Activated naive CD4-positive, alpha-beta T cell treated with anti-CD3 and anti-CD28 coated beads, Interleukin-2, amount 50 U/mL, for 16 hours (primary cell): Measurements from ENCODE around the gene MAP2K2.
"Not testable (repeated sequence)": the region's sequence is repeated elsewhere in the genome, so short reads cannot be mapped to it uniquely, and the experiment has no call there.

Experiments
- DNase-seq: peaks from one replicate; pipeline ENCODE4 v3.0.0-alpha.2; 2020

Gene MAP2K2

DNA sequence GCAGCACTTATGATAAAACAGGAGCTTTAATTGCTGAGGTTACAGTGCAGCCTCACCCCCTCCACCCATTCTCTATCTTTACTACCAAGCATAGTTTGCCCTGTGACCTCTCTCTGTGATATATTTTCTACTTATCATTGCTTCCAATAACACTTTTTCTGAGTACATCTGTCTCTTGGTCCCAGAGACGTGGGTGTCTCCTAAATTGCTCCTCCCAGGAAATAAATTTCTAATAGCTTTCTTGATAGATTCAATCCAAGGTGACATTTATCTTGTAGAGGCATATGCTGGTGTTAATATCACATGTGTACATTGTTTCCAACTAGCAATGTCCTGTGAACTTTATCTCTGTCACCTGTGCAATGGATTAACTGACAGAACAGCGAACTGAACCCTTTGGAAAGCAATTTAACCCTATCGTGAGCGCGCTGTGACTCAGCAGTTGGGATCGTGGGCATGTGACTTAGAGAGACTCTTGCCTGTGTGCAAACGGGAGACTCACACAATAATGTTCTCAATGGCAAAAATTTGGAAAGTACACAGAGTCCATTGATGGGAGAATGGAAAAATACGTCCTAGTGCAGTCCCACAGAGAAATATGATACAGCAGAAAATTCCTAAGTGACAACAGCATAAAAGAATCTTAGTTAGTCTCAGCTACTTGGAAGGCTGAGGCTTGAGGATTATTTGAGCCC, 7.0 kb upstream of the MAP2K2 start:
- DNase-seq: no peak

DNA sequence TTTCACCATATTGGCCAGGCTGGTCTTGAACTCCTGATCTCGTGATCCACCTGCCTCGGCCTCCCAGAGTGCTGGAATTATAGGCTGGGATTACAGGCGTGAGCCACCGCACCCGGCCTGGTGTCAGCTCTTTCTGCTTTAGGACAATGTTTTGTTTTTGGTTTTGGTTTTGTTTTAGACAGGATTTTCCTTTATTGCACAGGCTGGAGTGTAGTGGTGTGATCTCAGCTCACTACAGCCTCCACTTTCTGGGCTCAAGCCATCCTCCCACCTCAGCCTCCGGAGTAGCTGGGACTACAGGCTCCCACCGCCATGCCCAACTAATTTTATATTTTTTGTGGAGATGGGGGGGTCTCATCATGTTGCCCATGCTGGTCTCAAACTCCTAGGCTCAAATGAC, 5.1 kb upstream of the MAP2K2 start:
- not testable (repeated sequence) for DNase-seq

DNA sequence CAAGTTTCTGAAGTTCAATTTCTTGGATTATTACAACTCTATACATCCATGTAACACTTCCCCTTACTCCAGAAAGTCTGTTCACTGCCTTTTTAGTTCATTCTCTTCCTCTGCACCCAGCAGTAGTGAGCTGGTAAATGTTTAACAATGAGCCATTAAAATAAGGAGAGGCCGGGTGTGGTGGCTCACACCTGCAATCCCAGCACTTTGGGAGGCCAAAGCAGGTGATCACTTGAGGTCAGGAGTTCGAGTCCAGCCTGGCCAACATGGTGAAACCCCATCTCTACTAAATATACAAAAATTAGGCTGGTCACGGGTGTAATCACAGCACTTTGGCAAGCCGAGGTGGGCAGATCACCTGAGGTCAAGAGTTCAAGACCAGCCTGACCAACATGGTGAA, 3.4 kb upstream of the MAP2K2 start:
- DNase-seq: not testable (repeated sequence)

DNA sequence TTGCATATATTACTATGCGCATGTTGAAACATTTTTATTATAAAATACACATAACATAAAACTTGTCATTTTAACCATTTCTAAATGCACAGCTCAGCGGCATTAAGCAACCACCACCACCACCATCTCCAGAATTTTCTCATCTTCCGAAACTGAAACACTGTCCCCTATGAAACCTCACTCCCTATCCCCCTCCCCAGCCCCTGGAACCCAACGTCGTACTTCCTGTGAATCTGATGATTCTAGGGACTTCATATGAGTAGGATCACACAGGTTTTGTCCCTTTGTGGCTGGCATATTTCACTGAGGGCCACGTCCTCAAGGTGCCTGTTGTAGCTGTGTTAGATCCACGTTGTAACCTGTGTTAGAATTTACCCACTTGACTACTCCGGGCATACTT, 716 bp upstream of the MAP2K2 start:
- no peak for DNase-seq

DNA sequence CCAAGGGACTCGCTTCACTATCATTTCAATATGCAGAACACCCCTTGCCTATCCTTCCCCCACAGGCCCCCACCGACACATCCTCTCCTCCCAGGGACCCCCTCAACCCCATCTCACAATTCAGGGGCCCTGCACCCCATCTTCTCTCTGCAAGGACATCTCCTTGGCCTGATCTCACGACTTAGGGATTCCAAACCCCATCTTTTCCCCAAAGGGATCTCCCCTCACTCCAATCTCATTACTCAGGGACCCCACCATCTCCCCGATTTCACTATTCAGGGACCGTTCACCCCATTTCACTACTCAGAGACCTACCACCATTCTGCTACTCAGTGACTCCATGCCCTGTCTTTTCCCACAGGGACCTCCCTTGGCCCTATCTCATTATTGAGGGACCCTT, 1.4 kb downstream of the MAP2K2 start:
- DNase-seq: no peak

DNA sequence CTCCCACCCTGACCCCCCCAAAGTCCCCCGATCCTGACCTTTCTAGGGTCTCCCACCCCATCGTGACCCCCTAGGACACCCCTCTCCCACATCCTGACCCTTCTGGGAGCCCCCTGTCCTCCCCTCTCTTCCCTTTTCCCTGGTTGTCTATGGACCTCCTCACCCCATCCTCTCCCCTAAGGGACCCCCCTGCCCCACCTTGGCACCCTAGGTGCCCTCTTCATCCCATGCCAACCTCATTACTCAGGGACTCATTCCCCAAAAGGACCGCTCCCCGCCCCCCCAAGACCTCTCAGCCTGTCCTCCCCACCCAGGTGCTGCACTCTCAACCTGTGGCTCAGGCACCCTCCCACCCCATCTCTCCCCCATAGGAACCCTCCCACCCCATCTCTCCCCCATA, 2.1 kb downstream of the MAP2K2 start:
- no peak for DNase-seq

DNA sequence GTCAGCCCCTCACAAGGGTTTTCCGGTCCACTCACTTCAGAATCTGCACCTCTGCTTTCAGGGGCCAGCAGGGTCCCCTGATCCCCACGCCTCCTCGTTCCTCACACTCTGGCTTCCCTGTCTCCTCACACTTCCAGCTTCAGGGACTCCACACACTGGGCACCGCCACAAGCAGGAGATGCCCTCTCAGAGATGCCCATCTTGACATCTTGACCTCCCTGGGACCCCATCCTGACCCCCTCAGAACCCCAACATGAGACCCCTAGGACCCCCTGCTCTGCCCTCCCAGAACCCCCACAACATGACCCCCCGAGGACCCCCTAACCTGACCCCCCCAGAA, 2.7 kb downstream of the MAP2K2 start:
- no peak for DNase-seq

DNA sequence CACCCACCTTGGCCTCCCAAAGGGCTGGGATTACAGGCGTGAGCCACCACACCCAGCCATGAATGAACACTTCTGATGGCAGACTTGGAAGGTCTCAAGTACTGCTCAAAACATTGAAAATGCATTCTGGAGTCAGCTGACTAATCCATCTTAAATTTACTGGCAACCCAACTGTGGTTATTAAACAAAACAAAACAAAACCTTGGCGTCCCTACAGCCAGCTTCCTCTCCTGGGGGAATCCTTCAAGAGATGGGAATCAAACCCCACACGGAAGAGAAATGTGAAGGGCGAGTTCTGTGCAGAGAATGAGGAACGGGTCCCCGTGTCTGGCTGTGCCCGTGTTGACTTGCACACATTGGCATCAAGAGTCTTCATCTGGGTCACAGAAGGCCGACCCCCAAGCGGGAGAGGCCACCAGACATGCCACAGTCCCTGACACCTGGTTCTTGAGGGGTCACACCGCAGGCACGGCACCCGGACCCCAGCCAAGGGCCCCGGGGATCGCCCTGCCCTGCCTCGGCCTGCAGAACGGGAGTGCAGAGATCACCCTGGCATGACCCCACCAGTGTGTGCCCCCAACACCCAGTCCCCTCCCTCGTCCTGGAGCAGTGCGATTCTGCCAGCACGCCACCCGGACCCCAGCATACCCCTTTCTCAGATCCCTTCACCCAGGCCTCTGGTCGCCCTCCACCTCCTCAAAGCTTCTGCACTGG, 3.2 kb downstream of the MAP2K2 start:
- DNase-seq: no peak

DNA sequence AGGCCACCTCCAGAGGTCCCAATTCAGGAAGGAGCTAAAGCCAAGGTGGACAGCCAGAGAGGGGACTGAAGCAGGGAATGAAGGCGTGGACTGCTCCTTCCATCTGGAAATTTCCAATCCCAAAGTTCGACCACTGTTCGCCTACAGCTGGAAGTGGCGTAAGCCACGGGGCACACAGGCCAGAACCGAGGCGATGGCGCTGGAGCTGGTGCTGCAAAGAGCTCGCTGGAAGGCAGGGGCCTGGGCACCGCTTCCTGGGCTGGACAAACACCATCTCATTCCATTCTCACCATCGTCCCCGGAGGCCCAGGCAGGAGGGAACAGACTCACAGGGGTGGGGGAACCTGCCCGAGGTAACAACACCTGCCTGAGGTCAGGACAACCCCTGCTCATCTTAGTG, 4.2 kb downstream of the MAP2K2 start:
- DNase-seq: no peak

DNA sequence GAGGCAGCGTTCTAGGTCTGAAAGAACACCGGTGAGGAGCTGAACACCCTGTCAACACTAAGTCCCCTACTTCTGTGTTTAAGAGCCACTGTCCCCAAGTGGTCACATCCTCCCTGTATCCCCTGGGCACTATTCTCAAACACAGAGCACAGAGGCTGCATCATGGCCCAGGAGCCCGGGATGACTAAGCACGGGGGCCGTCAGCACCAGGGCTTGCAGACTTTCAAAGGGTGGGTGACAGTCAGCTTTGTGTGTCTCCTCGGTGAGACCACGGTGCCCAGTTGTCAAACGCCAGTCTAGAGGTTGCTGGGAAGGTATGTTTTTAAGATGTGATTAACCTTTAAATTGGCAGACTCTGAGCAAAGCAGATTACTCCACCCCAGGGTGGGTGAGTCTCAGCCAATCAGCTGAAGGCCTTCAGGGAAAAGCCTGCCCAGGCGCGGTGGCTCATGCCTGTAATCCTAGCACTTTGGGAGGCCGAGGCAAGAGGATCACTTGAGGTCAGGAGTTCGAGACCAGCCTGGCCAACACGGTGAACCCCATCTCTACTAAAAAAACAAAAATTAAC, 8.0 kb downstream of the MAP2K2 start:
- no peak for DNase-seq

DNA sequence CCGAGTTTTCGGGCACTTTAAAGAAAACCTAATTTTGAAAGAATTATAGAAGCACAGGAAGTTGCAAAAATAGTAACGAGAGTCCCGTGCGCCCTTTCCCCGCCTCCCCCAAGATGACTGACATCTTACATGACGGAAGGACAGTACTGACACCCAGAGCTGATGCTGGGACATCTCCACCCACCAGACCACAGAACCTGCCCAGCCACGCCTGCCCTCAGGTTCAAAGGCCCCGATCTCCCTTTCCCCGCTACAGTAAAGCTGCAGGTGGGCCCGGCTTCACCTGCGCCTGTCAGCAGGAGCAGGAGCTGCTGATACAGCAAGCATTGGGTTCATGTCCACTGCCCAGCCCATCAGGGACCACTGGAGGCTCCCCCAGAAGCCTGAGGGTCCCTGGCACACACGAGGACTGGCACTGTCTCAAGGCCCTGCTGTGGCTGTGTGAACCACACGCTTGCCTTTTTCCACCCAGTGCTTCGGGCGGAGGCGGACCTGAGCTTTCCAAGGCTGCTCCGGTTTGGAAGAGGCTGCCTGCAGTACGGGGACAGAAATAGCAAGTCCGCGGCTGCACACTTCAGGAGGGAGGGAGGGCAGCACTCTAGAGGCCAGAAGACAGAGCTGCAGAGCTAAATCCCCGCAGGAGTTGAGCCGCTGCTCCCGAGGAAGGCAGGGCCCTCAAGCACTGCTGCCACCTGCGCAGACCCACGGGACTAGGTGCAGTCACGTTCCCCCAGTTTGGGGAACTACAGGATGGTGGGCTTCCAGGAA, 8.7 kb downstream of the MAP2K2 start:
- DNase-seq: peak; percentile 33

DNA sequence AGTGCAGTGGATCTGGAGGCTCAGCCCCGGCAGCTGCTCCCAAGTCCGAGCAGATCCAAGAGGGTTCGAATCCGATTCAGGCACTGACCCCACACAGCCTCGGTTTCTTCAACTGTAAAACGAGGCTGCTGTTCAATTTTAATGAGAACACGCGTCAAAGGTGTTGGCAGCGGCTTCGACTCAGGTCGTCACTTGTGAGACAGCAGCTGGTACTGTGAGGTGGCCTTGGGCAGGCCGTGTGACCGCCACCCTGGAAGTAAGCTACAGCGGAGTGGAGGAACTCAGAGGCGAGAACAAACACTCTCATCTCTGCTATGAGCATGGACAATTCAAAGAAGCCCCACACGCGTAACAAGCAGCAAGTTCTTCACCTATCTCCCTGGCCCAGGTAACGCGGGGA, 9.7 kb downstream of the MAP2K2 start:
- DNase-seq: no peak

DNA sequence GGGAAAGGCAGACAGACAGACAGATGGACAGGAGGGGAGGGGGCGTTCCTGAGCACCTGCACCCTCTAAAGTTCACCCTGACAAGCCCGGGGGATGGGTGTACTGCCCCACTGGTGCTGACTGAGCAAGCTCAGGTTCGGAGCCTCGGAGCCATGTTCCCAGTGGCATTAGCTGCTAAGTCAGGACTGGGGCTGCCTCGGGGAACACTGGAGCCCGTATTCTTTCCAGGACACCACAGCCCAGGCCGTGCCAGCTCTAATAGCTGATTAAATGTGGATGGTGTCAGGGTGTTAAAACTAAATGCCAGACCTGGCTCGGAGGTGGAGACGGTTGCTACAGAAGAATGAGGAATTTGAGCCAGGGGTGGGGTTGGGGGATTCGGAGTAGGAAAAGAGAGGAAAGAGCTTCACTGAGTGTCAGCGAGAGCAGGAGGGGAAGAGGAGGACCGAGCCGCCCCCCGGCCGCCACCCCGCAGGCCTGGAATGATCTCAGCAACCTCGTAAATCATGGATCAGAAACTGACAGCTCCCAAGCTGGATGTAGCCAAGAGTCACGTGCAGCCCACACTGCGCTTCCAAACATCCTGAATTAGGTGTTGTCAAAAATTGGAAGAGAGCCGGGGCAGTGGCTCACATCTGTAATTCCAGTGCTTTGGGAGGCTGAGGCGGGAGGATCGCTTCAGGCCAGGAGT, 10.4 kb downstream of the MAP2K2 start:
- no peak for DNase-seq

DNA sequence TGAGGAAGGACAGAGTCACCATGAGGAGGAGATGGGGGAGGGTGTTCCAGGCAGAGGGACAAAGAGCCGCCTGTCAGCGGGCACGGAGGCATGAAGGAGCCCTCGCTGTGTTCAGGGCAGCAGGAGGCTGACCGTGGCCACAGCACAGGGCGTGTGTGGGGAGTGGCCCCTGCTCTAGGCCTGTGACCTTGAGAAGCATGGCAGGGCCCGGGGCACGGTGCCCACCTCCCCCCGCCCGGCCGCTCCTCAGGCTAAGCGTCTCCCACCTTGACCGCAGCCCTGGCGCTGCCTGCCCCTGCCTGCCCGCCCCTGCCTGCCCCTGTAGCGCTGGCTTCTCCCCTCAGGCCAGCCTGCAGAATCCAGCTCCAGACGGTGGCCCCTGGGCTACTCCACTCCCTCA, 11.6 kb downstream of the MAP2K2 start:
- no peak for DNase-seq

DNA sequence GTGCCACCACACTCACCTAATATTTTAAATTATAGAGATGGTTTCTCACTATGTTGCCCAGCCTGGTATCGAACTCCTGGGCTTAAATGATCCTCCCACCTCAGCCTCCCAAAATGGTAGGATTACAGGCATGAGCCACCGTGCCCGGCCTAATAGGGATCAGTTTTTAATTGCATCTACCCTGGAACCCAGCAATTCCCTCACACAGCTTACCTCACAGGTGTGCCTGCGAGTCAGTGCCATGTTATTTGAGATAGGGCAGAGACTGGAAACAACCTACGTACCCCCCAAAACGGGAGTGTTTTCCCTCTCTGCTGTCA, 14.3 kb downstream of the MAP2K2 start:
- no peak for DNase-seq

DNA sequence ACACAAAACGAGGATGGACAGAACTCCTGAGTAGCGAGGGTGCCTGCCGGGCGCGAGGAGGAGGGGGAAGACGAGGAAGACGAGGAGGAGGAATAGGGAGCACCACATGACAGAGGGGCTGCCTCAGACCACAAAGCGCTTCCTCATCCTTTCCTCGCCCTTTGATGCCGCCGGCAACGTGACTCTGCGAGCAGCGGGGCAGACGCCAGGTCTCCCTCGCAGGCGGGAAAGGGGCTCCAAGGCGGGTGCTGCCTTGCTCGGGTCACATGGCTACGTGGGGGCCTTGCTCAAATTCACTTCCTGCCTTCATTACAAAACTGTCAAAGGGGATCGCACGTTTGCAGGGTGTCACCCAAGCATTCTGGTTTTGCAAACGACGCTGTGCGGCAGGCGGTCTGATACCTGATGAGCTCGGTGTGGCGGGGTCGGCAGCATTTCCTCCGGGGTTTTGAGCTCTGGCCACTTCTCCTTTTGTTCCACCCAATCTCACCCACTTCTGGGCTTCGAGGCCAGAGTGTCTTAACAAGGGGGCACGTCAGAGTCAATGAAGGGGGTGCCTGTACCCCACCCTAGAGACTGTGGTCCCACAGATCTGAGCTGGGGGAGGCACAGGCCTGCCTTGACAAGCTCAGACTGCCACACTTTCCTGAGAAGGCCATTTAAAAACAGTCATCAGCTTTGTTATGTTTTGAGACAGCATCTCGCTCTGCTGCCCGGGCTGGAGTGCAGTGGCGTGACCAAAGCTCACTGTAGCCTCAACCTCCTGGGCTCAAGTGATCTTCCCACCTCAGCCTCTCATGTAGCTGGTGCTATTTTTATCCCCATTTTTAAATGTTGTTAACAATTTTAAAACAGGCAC, 14.9 kb downstream of the MAP2K2 start:
- DNase-seq: peak; percentile 47

DNA sequence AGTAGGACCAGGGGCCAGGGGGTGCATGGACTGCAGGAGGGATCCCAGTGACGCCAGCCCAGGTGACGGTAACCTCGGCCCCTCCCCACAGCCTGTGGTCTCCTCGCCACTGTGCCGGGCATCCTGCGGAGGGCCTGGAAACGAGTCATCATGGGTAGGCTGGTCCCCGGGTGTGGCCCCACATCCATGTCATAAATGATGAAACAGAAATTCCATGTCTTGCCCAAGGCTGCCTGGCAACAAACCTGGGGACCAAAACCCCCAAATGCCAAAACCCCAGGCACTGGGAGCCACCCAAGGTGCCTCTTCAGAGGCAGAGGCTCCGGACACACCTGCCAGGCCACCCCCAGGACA, 20.9 kb downstream of the MAP2K2 start:
- no peak for DNase-seq

DNA sequence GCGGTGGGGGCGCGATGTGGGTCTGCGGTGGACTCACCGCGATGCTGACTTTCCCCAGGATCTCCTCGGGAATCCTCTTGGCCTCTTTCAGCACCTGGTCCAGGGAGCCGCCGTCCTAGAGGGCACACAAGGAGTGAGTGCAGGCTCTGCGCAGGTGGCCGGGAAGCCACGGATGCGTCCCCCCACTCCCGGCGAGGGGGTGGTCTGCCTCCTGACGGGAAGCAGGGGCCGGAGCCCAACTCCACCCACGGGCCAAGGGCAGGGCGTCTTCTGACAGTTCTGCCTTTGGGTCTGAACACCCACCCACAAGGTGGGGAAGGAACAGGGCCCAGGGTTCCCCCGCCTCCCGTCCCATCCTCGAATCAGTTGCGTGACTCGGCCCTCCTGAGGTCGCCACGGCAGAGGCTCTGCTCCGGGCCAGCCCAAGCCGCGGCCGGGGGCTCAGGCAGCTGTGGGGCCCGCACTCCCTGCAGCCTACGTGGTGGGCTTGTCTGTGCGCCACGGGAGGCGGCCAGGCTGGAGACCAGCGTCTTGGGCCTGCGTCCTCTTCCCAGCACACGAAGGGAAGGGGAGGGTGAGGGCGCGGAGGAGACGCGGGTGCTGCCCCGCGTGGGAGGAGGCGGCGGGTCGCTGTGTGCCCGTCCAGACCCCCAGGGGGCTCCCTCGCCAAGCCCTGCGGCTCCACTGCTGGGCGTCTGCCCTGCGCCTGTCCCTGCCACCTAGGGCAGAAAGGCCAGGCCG, 21.4 kb downstream of the MAP2K2 start:
- no peak for DNase-seq

DNA sequence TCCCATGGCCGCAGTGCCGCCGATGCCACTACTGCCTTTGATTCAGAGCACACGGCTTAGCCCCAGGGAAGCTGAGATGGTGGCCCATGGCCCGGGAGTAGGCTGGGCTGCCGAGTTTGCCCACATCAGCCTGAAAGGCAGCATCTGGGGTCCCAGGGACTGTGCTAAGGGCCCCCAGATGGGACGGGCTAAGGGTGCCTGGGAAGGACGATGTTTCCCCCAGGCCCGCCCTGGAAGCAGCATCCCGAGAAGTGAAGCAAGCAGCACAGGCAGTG, 22.5 kb downstream of the MAP2K2 start:
- no peak for DNase-seq

DNA sequence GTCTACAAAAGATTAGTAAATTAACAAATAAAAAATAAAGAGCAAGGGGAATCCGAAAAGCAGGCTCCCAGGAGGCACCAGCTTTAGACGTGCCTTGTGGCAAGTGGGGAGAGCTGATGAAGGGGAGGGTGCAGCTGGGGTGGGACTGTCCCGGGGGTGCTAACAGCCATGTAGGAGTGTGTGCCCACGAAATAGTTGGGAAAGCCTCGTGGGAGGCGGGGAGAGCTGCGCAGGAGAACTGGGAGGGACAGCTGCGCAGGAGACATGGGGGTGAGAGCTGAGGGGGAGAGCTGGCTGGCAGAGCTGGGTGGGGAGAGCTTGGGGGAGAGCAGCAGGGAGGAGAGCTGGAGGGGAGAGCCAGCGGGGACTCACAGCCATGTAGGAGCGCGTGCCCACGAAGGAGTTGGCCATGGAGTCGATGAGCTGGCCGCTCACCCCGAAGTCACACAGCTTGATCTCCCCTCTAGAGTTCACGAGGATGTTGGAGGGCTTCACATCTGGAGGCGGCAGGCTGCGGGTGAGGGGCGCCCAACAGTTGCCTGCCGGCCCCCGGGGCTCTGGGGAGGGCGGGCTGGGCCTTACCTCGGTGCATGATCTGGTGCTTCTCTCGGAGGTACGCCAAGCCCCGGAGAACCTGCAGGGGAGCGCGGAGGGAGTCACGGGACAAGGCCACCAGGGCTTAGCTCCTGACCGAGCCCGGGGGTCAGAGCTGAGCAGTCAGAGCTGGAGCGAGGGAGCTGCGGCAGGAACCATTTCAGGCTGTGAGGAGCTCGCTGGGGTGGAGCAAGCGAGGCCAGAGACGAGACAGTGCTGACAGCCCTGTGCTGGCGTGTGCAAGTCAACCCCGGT, 23.1 kb downstream of the MAP2K2 start:
- DNase-seq: no peak
